ENCODE results near the gene C11orf91.

DNA sequence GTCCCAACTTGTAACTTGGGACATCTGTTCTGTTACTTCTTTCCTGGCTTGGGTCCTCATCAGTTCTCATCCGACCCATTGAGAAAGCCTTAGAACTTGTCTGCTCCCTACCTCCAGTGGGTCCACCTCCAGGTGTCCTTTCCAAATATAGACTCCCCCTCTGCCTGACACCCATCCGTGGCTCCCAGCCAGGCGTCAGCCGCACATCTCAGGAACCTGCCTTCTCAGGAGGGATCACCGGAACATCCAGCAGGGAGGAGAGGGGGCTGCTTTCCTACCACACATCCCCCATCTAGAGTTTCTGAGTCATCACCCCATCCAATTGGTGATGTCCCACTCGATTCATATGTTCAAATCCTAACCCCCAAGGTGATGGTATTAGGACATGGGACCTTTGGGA lies 36.5 kb downstream of the C11orf91 start:
- TF ChIP-seq, protein P1, sequence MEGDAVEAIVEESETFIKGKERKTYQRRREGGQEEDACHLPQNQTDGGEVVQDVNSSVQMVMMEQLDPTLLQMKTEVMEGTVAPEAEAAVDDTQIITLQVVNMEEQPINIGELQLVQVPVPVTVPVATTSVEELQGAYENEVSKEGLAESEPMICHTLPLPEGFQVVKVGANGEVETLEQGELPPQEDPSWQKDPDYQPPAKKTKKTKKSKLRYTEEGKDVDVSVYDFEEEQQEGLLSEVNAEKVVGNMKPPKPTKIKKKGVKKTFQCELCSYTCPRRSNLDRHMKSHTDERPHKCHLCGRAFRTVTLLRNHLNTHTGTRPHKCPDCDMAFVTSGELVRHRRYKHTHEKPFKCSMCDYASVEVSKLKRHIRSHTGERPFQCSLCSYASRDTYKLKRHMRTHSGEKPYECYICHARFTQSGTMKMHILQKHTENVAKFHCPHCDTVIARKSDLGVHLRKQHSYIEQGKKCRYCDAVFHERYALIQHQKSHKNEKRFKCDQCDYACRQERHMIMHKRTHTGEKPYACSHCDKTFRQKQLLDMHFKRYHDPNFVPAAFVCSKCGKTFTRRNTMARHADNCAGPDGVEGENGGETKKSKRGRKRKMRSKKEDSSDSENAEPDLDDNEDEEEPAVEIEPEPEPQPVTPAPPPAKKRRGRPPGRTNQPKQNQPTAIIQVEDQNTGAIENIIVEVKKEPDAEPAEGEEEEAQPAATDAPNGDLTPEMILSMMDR (IDR thresholded peaks at IDR 0.05) = no peak
- TF ChIP-seq POLR2AphosphoS5 (IDR thresholded peaks at IDR 0.05) (no peak), POLR2A (IDR thresholded peaks at IDR 0.05; ENCODE audit: low read depth) (no peak), EP300 (IDR thresholded peaks at IDR 0.05) (no peak)

Data from esophagus muscularis mucosa (tissue), 4 donors.